Choroid plexus epithelial cell (primary cell): ENCODE measurements around the gene KRTAP4-2.

ENCODE experiments used
- DNase-seq: peaks from one replicate; pipeline ENCODE4 v3.0.0-alpha.2; 2010; ENCODE audit warnings: low read depth
- H3K4me3 ChIP-seq: 2 replicates; pipeline ENCODE4 v1.5.1; 2011; ENCODE audit warnings: low read depth, mild to moderate bottlenecking, control low read depth, low read length, moderate library complexity
- CTCF ChIP-seq: conservative IDR thresholded peaks from 2 replicates; pipeline ENCODE4 v1.5.1; 2011; ENCODE audit warnings: low read depth, mild to moderate bottlenecking, control low read depth, inconsistent platforms, low read length, moderate library complexity

Gene KRTAP4-2

GRCh38 chr17:41178843-41179616, 1.0 kb upstream of the KRTAP4-2 start:
- no peak for DNase-seq
- no peak for TF ChIP-seq CTCF
- H3K4me3 ChIP-seq, result no peak overlapping the region

GRCh38 chr17:41178341-41178740, 320 bp upstream of the KRTAP4-2 start:
- TF ChIP-seq CTCF, result no peak
- no peak for DNase-seq
- no peak overlapping the region for H3K4me3 ChIP-seq

- no peak for TF ChIP-seq CTCF
- no peak for DNase-seq
- no peak overlapping the region for H3K4me3 ChIP-seq
These were observed 1.2 kb downstream of the KRTAP4-2 start for GRCh38 chr17:41176744-41177387.

- DNase-seq, result no peak
- no peak for TF ChIP-seq CTCF
- H3K4me3 ChIP-seq, result no peak overlapping the region
These were observed 6.1 kb downstream of the KRTAP4-2 start for GRCh38 chr17:41171886-41172285.

- peak; percentile 18 for DNase-seq
- no peak for TF ChIP-seq CTCF
- H3K4me3 ChIP-seq, result no peak within 1 kb of the TSS
These were observed 9.9 kb downstream of the KRTAP4-2 start, which contains the start of gene KRTAP4-3 for GRCh38 chr17:41168121-41168520. KRTAP4-3 (minus strand) TSS chr17:41168221; CDS start chr17:41168172, 49 bp downstream.

- TF ChIP-seq CTCF, result no peak
- DNase-seq, result peak; percentile 17
- no peak overlapping the region for H3K4me3 ChIP-seq
These were observed 10.5 kb downstream of the KRTAP4-2 start for GRCh38 chr17:41167561-41167960.
